Keratinocyte (primary cell): Measurements from ENCODE around the gene ABCA10. TPM values are rescaled to one million over a fixed set of nuclear protein-coding genes. Genes with fewer than 3 reads are reported as not detected.

Experiments used
- DNase-seq: peaks from one replicate; pipeline ENCODE4 v3.0.0-alpha.2; 2011; ENCODE audit warnings: low read depth, missing footprints, low spot score
- FAIRE-seq: peaks from 2 replicates; lab custom pipeline; 2011; peaks lifted over from hg19 to GRCh38; lab: Jason Lieb, UNC
- H2AFZ ChIP-seq: 2 replicates; pipeline ENCODE4 v1.6.0; 2012; ENCODE audit warnings: low read length, control low read depth, inconsistent platforms; ENCODE audit not compliant: control insufficient read depth
- H3K27ac ChIP-seq: 2 replicates; pipeline ENCODE4 v1.5.1; 2011; ENCODE audit warnings: low read length; ENCODE audit not compliant: control insufficient read depth, insufficient read depth
- H3K27me3 ChIP-seq: 3 replicates; pipeline ENCODE4 v1.6.0; 2011; ENCODE audit warnings: low read length; ENCODE audit not compliant: control insufficient read depth, insufficient read depth; ENCODE audit errors: extremely low read depth
- H3K36me3 ChIP-seq, 2 experiments: 2 replicates in 1 of 2; 3 replicates in 1 of 2; pipeline ENCODE4 v1.5.1; 2011; ENCODE audit warnings: low read length in 2 of 2, mild to moderate bottlenecking in 1 of 2; ENCODE audit not compliant: control insufficient read depth in 2 of 2, insufficient read depth in 2 of 2; ENCODE audit errors: extremely low read depth in 1 of 2
- H3K4me1 ChIP-seq: 3 replicates; pipeline ENCODE4 v1.5.1; 2011; ENCODE audit warnings: low read length; ENCODE audit not compliant: control insufficient read depth, insufficient read depth; ENCODE audit errors: extremely low read depth
- H3K4me2 ChIP-seq: 3 replicates; pipeline ENCODE4 v1.6.0; 2011; ENCODE audit warnings: low read depth, low read length; ENCODE audit not compliant: control insufficient read depth, insufficient read depth; ENCODE audit errors: extremely low read depth
- H3K4me3 ChIP-seq, 3 experiments: fragments of 200-600 bp in 1 of 3; sonication (generic) in 1 of 3; 2 replicates in 2 of 3; 3 replicates in 1 of 3; pipeline ENCODE4 v1.5.1; 2011 to 2016; ENCODE audit warnings: low read length in 3 of 3, mild to moderate bottlenecking in 3 of 3, control low read depth in 2 of 3, inconsistent platforms in 1 of 3, low read depth in 1 of 3, mixed read lengths in 1 of 3, mixed run types in 1 of 3, moderate library complexity in 1 of 3; ENCODE audit not compliant: control insufficient read depth in 2 of 3, insufficient read depth in 2 of 3; ENCODE audit errors: extremely low read depth in 1 of 3
- H3K79me2 ChIP-seq: 2 replicates; pipeline ENCODE4 v1.6.0; 2012; ENCODE audit warnings: low read length; ENCODE audit not compliant: control insufficient read depth, insufficient read depth
- H3K9ac ChIP-seq: 3 replicates; pipeline ENCODE4 v1.6.0; 2011; ENCODE audit warnings: low read length; ENCODE audit not compliant: control insufficient read depth, insufficient read depth; ENCODE audit errors: extremely low read depth
- H3K9me1 ChIP-seq: 3 replicates; pipeline ENCODE4 v1.6.0; 2011; ENCODE audit warnings: low read length; ENCODE audit not compliant: control insufficient read depth, insufficient read depth; ENCODE audit errors: extremely low read depth
- H3K9me3 ChIP-seq: 2 replicates; pipeline ENCODE4 v1.5.1; 2012; ENCODE audit warnings: low read depth, low read length; ENCODE audit not compliant: control insufficient read depth
- H4K20me1 ChIP-seq: 3 replicates; pipeline ENCODE4 v1.6.0; 2011; ENCODE audit warnings: low read length; ENCODE audit not compliant: control insufficient read depth, insufficient read depth; ENCODE audit errors: extremely low read depth
- EZH2 ChIP-seq: IDR thresholded peaks from one replicate; pipeline ENCODE4 v1.6.1; 2012; ENCODE audit warnings: inconsistent platforms, mild to moderate bottlenecking, low read length, moderate library complexity
- dilution Hi-C: fragments of 300-500 bp; cut with MboI; formaldehyde crosslinking; loops from one replicate; pipeline ENCODE4 v1.7.0; 2020; ENCODE audit warnings: low sequenced_read_pairs; ENCODE audit not compliant: extremely low pct_ligation_motif_present
- polyA plus RNA-seq, 5 experiments: library from polyadenylated mRNA; depleted of rRNA in 3 of 5; stranded (reverse) in 3 of 5; stranded (forward) in 1 of 5; unstranded in 1 of 5; fragments of >200 nt; gene quantifications; 1 replicate in 1 of 5; 2 replicates in 3 of 5; 3 replicates in 1 of 5; pipeline versions ENCODE4 v1.2.1 to v1.2.3, GENCODE V29; 2011 to 2012; ENCODE audit warnings: missing spikeins in 2 of 5, low read depth in 1 of 5, low replicate concordance in 1 of 5
- TF ChIP-seq, protein P1 (sequence below), 3 experiments: IDR thresholded peaks in 1 of 3; conservative IDR thresholded peaks in 1 of 3; optimal IDR thresholded peaks in 1 of 3; 2 replicates in 2 of 3; 3 replicates in 1 of 3; pipeline versions ENCODE3 to v1.5.1; 2011; ENCODE audit warnings: low read length in 3 of 3, mild to moderate bottlenecking in 3 of 3, moderate library complexity in 2 of 3, control low read depth in 1 of 3, inconsistent platforms in 1 of 3; ENCODE audit not compliant: insufficient read depth in 2 of 3; ENCODE audit errors: extremely low read depth in 1 of 3

The ABCA10 gene
- polyA plus RNA-seq, 1 donor (not counting 4 experiments of a cell fraction or from before 2014, with no cell fraction given): 0.46 TPM

DNA sequence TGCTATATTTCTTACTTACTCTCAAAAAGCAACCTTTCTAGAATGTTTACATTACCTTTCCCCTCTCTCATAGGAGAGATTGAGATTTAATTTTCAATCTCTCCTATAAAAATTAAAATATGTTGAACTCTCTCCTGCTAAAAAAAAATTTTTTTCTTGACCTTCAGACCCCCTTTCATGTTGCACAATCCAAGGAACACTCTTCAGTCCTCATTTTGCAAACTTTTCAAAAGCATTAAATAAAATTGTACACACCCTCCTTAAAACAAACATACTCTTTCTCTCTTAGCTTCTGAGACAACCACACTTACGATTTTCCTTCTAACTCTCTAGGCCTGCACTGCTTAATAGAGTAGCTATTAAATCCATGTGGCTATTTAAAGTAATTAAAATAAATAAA is 78.3 kb downstream of the ABCA10 start:
- H4K20me1 ChIP-seq: no peaks in the 10 kb centered on the region
- no peaks in the 10 kb centered on the region for H3K9me3 ChIP-seq
- FAIRE-seq (no peak), DNase-seq (no peak)
- no peaks in the 10 kb centered on the region for H3K9me1 ChIP-seq
- TF ChIP-seq EZH2: no peak
- TF ChIP-seq, protein P1, sequence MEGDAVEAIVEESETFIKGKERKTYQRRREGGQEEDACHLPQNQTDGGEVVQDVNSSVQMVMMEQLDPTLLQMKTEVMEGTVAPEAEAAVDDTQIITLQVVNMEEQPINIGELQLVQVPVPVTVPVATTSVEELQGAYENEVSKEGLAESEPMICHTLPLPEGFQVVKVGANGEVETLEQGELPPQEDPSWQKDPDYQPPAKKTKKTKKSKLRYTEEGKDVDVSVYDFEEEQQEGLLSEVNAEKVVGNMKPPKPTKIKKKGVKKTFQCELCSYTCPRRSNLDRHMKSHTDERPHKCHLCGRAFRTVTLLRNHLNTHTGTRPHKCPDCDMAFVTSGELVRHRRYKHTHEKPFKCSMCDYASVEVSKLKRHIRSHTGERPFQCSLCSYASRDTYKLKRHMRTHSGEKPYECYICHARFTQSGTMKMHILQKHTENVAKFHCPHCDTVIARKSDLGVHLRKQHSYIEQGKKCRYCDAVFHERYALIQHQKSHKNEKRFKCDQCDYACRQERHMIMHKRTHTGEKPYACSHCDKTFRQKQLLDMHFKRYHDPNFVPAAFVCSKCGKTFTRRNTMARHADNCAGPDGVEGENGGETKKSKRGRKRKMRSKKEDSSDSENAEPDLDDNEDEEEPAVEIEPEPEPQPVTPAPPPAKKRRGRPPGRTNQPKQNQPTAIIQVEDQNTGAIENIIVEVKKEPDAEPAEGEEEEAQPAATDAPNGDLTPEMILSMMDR (optimal IDR thresholded peaks at IDR 0.05 in 1 of 3, IDR thresholded peaks at IDR 0.05 in 1 of 3, conservative IDR thresholded peaks at IDR 0.05 in 1 of 3; ENCODE audit: extremely low read depth in 1 of 3, insufficient read depth in 2 of 3, low read length in 3 of 3): no peak
- no peak overlapping the region for H2AFZ ChIP-seq
- no peaks in the 10 kb centered on the region for H3K79me2 ChIP-seq
- no peaks in the 10 kb centered on the region for H3K36me3 ChIP-seq
- H3K27me3 ChIP-seq: no peaks in the 10 kb centered on the region
- dilution Hi-C loops: no loop called here
- no peak overlapping the region for H3K4me2 ChIP-seq
- H3K4me3 ChIP-seq: no peak overlapping the region
- no peak overlapping the region for H3K27ac ChIP-seq
- H3K4me1 ChIP-seq: no peaks in the 10 kb centered on the region
- no peak overlapping the region for H3K9ac ChIP-seq

DNA sequence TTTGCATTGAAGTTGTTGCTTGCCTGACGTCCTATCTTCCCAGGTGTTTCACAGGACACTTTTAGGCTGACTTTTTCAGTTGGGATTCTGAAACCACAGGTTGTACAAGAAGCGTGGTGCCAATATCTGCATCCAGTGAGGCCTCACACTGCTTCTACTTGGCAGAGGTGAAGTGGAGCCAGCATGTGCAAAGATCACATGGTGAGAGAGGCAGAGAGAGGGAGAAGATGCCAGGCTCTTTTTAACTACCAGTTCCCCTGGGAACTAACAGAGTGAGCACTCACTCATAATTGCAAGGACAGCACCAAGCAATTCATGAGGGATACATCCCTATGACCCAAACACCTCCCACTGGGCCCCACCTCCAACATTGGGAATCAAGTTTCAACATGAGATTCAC is 81.2 kb downstream of the ABCA10 start:
- no peak overlapping the region for H3K4me3 ChIP-seq
- FAIRE-seq (no peak), DNase-seq (no peak)
- H3K9ac ChIP-seq: no peak overlapping the region
- no peak overlapping the region for H3K27ac ChIP-seq
- no peak overlapping the region for H2AFZ ChIP-seq
- H3K9me3 ChIP-seq: no peaks in the 10 kb centered on the region
- no peak overlapping the region for H3K4me2 ChIP-seq
- H4K20me1 ChIP-seq: no peaks in the 10 kb centered on the region
- H3K79me2 ChIP-seq: no peaks in the 10 kb centered on the region
- no peaks in the 10 kb centered on the region for H3K9me1 ChIP-seq
- no peaks in the 10 kb centered on the region for H3K4me1 ChIP-seq
- H3K36me3 ChIP-seq: no peaks in the 10 kb centered on the region
- H3K27me3 ChIP-seq: no peaks in the 10 kb centered on the region
- TF ChIP-seq EZH2: no peak
- TF ChIP-seq, protein P1 (optimal IDR thresholded peaks at IDR 0.05 in 1 of 3, IDR thresholded peaks at IDR 0.05 in 1 of 3, conservative IDR thresholded peaks at IDR 0.05 in 1 of 3; ENCODE audit: extremely low read depth in 1 of 3, insufficient read depth in 2 of 3, low read length in 3 of 3): no peak
- dilution Hi-C loops: no loop called here
